GM21529 (cell line): Measurements from ENCODE around the gene MPL.

ENCODE experiments used
- ATAC-seq: cut with Tn5 transposase; IDR thresholded peaks from one replicate; pipeline ENCODE4 v1.9.1; 2021; ENCODE audit not compliant: unreplicated experiment

Gene MPL

DNA sequence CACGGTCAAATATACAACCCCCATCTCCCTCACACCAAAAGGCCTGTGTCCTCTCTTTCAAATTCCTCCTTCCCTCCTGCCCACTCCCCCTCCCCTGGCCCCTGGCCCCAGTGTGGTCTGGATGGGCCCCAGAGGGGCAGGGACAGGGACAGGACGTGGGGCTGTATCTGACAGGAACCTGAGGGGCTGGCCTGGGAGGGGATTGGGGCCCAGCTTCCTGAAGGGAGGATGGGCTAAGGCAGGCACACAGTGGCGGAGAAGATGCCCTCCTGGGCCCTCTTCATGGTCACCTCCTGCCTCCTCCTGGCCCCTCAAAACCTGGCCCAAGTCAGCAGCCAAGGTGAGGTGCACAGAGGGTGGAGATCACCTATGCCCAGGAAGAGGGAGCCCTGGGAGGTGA is at the start of gene MPL:
MPL (plus strand) TSS at position 231 of the 400 bp plus-strand sequence; CDS start at position 262, 31 bp downstream.
- no peak for ATAC-seq

DNA sequence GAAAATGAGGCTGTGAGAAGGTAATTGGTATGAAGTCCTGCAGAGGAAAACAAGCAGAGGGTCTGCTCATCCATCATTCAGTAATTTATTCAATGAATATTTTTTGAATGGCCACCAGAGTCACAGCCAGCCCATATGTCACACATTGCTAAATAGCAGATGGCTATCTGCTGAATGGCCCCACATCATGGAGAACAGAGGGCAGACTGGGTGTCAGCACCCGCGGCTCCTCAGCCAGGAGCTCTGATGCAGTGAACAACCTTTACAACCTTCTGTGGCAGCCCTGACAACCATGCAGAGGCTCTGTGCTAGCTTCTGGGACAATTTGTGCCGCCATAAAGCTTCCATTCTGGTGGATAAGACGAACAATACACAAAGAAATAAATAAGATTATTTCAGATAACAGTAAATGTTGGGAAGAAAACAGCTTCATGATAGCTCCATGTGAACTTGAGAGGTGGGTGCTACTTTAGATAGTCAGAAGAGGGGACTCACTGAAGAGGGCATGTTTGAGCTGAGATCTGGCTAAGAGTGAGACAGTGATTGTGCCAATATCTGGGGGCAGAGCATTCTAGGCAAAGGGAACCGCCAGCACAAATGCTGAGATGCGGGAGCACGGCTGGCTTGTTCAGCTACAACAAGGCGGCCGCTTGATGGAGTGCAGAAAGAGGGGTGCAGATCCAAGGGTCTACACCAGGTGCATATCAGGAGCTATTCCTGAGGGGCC is 49.4 kb upstream of the MPL start:
- no peak for ATAC-seq

DNA sequence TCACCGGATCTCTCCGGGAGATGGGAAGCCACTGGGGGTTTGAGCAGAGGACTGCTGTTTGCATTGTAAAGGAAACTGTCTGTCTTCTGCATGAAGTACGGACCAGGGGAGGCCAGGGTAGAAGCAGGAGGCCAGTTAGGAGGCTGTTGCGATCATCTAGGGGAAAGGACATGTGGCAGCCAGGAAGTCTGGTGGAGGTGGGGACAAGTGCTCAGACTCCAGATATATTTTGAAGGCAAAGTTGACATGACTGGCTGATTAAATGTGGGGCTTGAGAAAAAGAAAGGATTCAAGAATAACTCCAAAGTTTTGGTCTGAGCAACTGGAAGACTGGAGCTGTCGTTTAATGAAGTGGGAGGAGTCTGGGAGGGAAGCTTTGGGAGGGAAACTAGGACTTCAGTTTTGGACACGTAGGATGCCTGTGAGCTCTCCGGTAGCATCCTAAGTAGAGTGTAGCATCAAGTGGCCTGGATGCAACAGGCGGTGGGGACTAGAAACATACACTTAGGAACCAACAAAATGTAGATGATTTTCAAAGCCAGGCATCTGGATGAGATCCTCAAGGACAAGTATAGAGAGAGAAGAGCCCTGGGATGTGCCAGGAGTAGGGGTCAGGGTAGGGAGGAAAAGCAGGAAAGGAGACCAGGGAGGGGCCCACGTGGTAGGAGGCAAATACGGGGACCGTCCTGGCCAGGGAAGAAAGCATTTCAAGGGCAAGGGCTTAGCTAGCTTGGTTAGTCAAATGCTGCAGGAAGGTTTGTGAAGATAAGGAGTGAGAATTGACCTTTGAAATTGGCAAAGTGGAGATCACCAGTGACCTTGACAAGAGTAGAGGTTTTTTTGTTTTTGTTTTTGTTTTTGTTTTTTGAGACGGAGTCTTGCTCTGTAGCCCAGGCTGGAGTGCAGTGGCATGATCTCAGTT is 48.6 kb upstream of the MPL start:
- no peak for ATAC-seq

DNA sequence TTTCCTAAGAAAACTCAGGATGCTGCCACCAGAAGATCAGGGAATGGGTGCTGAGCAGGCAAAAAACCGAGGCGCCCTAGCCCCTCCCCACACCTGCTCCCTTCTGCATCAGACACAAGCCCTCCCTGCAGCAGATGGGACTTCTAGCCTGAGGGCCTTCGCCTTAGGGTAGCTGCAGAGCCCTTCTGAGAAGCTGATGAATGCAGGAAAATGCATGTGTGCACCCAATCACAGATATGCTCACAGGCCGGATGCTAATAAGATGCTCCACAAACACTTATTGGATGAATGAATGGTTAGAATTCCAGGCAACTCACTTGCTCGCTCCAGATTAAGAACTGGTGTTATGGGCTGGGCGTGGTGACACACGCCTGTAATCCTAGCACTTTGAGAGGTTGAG is 45.4 kb upstream of the MPL start:
- ATAC-seq, result no peak

DNA sequence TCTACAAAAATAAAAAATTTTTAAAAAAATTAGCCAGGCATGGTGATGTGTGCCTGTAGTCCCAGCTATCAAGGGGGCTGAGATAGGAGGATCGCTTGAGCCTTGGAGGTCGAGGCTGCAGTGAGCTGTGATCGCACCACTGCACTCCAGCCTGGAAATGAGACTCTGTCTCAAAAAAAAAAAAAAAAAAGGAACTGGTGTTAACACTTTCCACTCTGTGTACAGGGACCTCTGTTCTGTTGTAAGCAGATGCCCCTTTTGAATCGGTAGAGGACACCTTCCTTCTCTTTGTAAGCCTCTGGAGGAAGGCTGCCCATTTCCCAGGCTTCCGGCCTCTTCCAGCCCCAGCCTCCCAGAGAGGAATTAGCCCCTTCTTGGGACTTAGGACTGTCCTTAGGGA is 44.9 kb upstream of the MPL start:
- no peak for ATAC-seq

DNA sequence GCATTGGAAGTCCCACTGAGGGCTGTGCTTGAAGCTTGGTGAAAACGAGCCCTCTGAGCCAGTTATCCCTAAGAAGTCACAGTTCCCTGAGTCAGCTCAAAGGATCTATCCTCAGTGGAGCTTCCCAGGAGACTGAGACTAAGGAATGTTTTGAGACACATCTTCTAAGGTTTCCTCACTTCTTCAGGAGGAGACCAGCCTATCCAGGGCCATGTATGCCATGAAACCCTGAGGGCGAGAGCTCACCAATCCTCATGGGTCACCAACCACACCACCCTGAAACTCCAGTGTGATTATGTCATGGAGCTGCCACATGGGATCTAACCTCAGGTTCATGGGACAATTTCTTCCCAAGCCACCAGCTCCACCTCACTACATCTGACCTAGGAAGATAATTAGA is 44.4 kb upstream of the MPL start:
- ATAC-seq, result no peak

DNA sequence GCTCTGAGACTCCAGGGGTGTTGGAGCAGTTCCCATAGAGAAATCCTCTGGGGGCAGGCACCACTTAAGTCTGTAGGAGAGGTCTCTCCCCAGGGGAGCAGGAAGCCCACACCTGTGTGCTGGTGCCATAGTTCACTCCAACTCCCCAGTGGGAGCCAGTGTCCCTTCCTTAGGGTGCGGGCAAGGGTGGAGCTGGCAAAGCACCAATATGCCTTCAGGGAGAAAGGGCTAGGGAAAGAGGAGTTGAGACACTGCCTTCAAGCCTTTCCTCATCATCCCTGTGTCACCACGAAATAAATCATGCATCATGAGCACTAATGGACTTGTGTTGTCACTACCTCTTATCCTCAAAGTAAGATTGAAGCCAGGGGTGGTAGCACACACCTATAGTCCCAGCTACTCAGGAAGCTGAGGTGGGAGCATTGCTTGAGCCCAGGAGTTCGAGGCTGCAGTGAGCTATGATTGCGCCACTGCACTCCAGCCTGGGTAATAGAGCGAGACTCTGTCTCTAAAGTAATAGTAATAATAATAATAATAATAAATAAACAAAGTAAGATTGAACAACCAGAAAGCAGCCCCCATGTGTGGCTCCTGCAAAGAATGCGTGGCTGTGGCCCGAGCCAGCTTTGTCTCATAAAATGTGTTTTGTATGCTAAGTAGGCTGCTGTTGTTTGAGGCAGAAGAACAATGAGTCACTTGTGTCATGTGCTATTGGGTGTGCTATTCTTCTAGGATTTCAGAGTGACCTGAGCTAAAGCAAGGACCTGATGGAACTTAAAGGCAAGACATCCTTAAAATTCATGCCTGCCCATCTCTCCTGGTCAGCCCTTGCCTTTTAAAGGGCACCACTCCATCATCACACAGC is 43.5 kb upstream of the MPL start:
- no peak for ATAC-seq

DNA sequence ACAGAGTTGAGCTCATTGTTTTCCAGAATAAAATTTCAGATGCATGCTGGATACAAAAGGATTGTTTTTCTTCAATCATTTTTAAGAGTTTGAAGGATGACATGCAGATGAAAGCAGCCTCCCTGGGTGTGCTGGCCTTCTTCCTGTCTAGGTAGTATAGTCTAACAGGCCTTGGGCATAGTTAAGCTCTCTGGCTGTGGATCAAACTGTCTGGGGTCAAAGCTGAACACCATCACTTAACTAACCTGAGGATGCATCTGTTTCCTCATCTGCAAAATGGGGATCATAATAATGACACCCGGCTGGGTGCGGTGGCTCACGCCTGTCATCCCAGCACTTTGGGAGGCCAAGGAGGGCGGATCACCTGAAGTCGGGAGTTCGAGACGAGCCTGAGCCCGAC is 42.9 kb upstream of the MPL start:
- no peak for ATAC-seq

DNA sequence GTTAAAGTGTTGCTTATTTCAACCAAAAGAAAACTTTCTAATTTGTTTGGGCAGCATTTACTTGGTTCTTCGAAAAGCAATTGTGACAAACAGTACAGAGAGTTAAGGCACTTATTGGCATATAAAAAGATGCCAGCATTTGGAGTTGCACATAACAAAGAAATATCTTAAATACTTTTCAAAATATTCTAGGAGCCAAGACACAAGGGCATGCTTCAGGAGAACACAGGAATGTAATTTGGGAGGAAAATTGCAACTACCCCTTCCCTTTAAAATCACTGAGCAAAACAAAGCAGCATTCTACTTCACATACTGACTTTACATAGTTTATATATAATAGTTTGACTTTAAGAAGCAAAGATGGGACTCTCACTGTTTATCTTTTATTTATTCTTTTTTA is 41.4 kb upstream of the MPL start:
- no peak for ATAC-seq

DNA sequence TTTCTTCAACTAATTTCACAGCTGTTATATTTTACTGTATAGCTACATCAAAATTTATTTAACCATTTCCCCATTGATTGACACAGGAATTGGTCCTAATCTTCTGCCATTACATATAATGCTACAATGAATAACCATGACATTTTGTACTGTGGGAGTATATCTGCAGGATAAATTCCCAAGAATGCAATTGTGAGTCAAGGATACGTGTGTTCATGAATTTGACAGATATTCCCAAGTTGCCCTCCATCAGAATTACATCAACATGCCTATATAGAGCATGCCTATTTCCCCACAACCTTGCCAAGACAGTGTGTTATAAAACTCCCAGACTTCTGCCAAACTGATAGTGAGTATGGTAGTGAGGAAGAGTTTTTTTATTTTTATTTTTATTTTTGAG is 39.6 kb upstream of the MPL start:
- ATAC-seq, result no peak

DNA sequence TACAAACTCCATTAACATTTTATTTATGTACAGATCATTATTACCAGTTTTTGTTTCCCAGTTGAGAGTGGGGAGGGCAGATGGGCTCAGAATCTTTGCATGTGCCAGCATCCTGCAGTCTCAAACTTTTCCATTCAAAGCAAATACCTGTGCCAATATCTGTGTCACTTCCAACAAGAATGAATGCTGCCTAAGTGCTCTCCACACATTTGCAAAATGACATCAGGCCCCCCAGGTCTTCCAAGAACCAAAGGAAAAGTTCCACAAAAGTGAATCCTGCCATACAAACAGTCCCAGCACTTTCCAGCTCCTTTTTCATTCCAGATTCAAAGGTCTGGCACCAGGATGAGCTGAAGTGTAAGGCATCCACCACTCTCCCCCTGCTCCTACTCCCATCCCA is 38.5 kb upstream of the MPL start:
- ATAC-seq, result no peak

DNA sequence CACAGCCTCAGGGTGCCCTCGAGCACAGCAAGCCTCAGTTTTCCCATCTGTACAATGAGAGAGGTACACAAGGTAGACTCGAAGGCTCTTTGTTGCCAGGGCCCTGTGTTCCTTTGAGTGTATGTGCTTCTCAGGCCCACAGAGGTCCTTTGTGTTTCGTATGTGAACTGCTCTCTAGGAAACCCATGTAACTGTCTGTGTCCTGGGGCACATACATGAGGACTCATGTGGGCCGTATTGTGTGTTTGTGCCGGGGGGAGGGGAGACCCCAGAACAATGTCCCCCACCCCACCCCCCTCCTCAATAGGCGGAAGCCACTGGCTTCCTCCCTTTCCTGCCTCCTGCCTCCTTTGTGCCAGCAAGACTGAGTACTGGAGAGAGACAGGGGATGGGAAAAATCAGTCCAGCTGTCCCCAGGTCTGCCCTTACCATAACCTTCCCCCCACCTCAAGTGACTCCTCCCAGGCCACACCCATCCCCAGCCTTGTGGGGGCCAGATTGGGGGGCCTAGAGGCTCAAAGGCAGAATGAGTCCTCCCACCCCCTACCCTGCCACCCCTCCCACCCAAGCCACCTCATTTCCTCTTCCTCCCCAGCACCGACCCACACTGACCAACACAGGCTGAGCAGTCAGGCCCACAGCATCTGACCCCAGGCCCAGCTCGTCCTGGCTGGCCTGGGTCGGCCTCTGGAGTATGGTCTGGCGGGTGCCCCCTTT is 37.1 kb upstream of the MPL start, which contains the start of gene TIE1:
TIE1 (plus strand) TSS at position 605 of the 717 bp plus-strand sequence; CDS start at position 695, 90 bp downstream.
- ATAC-seq, result no peak

DNA sequence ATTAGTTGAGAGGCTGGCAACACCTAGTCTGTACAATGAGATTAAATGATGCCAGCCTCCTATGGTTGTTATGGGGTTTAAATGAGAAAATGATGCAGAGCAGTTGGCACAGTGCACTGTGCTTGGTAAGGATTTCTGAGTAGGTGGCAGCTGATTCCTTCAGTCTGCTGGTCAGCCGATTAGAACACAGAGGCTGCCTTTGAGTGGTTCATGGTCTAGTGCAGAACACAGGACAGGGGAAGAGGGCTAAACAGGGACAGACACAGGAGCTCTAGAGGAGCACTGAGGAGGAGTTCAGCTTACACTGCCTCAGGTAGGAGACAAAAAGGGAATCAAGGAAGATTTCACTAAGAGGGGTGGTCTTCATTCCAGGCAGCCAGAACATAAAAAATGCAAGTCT is 35.4 kb upstream of the MPL start:
- no peak for ATAC-seq

DNA sequence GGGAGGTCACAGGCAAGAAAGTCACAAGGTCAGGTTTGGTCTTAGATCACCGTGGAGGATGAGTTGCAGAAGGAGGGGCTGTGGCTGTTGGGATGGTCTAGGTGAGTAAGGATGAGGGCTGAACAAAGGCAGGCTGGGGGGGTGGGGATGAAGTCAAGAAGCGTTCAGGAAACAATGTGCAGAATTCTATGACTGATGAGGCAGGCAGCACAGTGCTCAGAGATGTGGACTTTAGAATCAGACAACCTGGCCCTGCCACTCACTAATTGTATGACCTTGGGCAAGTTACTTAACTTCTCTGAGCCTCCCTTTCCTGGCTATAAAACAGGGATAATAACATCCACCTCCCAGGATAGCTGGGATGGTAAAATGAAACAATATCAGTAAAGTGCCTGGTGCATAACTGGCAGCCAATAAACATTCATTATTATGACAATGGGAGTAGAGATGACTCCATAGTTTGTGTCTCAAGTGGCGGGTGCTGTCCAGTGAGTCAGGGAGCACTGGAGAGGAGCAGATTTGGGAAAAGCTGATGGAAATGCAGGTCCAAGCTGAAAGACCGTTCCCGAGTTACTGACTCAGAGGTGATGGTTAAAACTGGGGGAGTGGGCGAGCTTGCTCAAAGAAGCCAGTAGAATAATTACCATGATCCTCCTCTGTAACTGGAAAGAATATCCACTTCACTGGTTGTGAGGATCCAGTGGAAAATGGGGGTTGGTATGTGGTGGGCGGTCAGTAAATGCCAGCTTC is 34.7 kb upstream of the MPL start:
- ATAC-seq, result no peak

DNA sequence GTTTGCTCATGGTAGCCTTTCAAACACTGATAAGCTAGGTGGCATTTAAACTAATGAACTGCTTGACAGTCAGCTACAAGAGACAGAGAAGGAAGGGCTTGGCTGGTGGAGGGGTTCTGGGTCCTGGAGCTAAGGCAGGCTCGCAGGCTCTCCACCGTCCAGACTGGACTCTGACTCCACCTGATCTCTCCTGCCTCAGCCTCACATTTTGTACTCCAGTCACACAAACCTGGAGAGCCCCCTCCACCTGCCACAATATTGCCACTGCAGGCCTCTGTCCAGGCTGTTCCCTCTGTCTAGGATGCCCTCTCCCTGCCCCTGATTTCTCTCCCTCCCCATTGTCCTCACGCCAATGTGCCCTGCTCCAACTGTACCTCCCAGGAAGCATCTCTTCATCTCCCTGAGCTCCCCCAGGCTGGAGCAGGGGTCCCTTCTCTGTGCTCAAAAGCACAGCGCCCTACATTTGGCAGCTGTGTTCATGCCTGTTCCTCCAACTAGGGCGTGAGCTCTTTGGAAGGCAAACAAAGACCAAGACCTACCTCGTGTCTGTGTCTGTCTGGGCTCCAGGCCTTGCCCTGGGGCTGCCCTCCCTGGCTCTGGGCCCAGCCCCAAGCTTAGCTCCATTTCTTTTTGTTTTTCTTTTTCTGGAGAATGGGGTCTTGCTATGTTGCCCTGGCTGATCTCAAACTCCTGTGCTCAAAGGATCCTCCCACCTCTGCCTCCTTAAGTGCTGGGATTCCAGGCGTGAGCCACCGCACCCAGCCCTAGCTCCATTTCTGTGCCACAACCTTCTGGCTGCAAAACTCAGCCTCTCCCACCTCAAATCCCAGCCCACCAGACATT is 33.9 kb upstream of the MPL start:
- no peak for ATAC-seq

DNA sequence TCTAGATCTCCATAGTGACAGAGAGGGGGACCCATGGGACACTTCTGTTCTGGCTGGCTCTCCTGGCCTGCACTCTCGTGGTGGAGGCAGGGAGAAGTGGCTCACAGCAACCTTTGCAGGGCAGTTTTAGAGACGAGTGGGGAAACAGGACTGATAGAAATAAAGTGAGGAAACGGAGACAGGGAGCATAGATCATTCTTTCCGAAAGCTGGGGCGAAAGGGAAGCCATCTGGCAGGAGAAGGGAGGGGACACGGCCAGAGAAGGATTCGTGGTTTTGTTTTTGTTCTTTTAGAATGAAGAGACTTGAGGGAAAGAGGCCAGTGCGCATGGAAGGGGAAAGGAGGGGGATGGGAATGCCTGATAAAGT is 33.3 kb upstream of the MPL start:
- ATAC-seq, result no peak

DNA sequence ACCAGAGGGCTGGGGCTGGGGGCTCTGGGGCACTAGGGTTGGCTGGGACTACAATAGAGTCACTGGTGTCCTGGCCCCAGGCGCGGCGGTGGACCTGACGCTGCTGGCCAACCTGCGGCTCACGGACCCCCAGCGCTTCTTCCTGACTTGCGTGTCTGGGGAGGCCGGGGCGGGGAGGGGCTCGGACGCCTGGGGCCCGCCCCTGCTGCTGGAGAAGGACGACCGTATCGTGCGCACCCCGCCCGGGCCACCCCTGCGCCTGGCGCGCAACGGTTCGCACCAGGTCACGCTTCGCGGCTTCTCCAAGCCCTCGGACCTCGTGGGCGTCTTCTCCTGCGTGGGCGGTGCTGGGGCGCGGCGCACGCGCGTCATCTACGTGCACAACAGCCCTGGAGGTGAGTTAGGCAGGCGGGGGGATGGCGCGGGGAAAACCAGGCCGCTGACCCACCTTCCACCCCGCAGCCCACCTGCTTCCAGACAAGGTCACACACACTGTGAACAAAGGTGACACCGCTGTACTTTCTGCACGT is 32.8 kb upstream of the MPL start:
- no peak for ATAC-seq

DNA sequence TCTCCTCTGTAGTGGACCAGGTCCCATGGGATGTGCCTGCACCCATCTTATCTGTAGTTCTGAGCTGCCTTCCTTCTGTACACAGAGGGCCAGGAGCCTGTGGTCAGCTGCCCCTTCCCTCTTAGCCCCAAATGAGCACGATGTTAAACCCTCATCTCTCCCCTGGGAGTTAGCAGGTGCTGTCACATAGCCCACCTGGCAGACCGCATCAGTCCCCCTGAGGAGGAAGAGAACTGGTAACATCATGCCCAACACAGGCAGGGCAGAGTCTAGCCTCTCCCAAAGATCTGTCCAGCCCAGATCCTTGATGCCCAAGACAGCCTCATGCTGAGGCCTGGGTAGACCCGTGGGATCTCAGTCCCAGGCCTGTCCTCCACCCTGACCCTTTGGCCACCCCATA is 32.2 kb upstream of the MPL start:
- no peak for ATAC-seq
